Psoas muscle (tissue), 8 donors: ENCODE measurements around the gene COL20A1. TPM values are rescaled to one million over a fixed set of nuclear protein-coding genes. Genes with fewer than 3 reads are reported as not detected.
A peak's percentile ranks its signal among the peaks of the same experiment; 100 is the strongest.

Experiments used
- ATAC-seq, 4 donors: fragments of 200-7000 bp; cut with Tn5 transposase; one replicate each; pipeline ENCODE4 v1.9.1; 2020; ENCODE audit warnings: moderate library complexity in 3 of 4, mild to moderate bottlenecking in 2 of 4
- DNase-seq, 2 donors: peaks; one replicate each; pipeline ENCODE4 v3.0.0-alpha.2; 2020
- H3K27ac ChIP-seq: fragments of 200-600 bp; one replicate; pipeline ENCODE4 v1.8.0; 2022
- H3K27me3 ChIP-seq, 3 donors: fragments of 200-600 bp in 1 of 3; one replicate each; pipeline versions ENCODE4 v1.6.1 to v1.8.0; 2013 to 2022; ENCODE audit warnings: low read length in 2 of 3, mild to moderate bottlenecking in 2 of 3, moderate library complexity in 1 of 3; ENCODE audit not compliant: insufficient read depth in 3 of 3
- H3K36me3 ChIP-seq, 2 donors: fragments of 200-600 bp in 1 of 2; one replicate each; pipeline versions ENCODE4 v1.6.1 to v1.8.0; 2013 to 2022; ENCODE audit warnings: low read depth in 1 of 2, mild to moderate bottlenecking in 1 of 2, moderate library complexity in 1 of 2; ENCODE audit not compliant: insufficient read depth in 1 of 2
- H3K4me1 ChIP-seq: fragments of 200-600 bp; one replicate; pipeline ENCODE4 v1.8.0; 2022
- H3K4me3 ChIP-seq: fragments of 200-600 bp; one replicate; pipeline ENCODE4 v1.8.0; 2022; ENCODE audit warnings: mild to moderate bottlenecking
- H3K9me3 ChIP-seq: fragments of 200-600 bp; one replicate; pipeline ENCODE4 v1.8.0; 2022
- WGBS, 3 donors: extraction: QIAGEN DNeasy Blood & Tissue Kit; methylation state at CpG; one replicate each; pipeline versions ENCODE4 v1.1.6 to v1.1.7; 2013; 5-methylcytosine and 5-hydroxymethylcytosine counted together
- intact Hi-C, 2 donors: fragments of 100-400 bp; cut with DNase I; formaldehyde crosslinking; loops; one replicate each; pipeline versions ENCODE4 v1.11.0 to v1.14.2; 2022
- polyA plus RNA-seq, 3 donors: library from polyadenylated mRNA; stranded (reverse); fragments of 200-250 nt; gene quantifications; one replicate each; pipeline ENCODE4 v1.2.3, GENCODE V29; 2013
- total RNA-seq, 4 donors: library from RNA; stranded (reverse); fragmentation: NEBNext Ultra II Directional in 2 of 4; extraction: Animal tissue kit (Norgen Biotek cat#: 25700) in 2 of 4; gene quantifications; one replicate each; pipeline versions ENCODE4 v1.2.1 to v1.2.4, GENCODE V29; 2021 to 2023
- TF ChIP-seq, protein P1 (sequence below): fragments of 200-600 bp; IDR thresholded peaks from one replicate; pipeline ENCODE4 v1.8.0; 2022; ENCODE audit warnings: antibody characterized with exemption
- donor health status: healthy with polysubstance abuse.
- donor health status: DM: no; HTN: no; CAD: no; lungs with moderate emphysema.
- donor health status: Bipolar disorder and iron deficiency.
- donor health status: healthy.
- donor health status: DM: yes; HTN: yes; CAD: no.
- donor health status: DM: no; HTN: no; CAD: no.
- donor health status: DM: no; HTN: no; CAD: no.
- donor health status: DM: yes; HTN: yes; CAD: no.

COL20A1 gene
- total and polyA plus RNA-seq, 7 donors = 0.08 to 0.09 TPM; not detected in 5

DNA sequence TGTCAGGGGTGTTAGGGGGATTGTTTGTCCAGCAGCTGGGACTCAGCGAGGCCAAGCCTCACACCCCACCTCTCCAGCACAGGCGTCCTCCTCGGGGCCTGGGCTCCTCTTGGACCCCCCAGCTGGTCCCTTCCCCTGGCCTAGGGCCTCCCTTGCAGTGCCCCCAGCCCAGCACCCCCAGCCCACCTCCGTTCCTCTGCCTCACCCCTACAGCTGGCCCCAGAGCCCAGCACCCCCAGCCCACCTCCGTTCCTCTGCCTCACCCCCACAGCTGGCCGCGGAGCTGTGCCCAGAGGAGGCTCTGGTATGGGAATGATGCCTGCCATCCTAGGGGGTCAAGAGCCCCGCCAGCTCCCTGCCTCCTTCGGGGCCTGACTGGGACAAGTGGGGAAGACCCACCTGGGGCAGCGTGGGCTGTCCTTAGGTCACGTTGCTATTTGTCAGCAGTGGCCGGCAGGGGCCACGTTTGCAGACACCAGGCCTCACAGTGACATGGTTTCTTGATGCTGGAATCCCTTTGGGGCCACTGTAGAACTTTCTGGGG lies 7.9 kb upstream of the COL20A1 start:
- intact Hi-C loops = loop anchor here in 1 of 2 donors (5.0 kb wide), 1 partner anchor 63 kb away; no protein-coding TSS in a partner anchor
- Histone ChIP-seq H3K4me1 (no peaks in the 10 kb centered on the region), H3K36me3 (peaks cover 6 to 87% of the 10 kb centered on the region in 2 donors), H3K27me3 (no peaks in the 10 kb centered on the region), H3K9me3 (no peaks in the 10 kb centered on the region), H3K4me3 (no peak overlapping the region), H3K27ac (no peak overlapping the region)
- ATAC-seq (no peak), DNase-seq (peak in 1 of 2 donors; percentile 2)
- TF ChIP-seq, protein P1, sequence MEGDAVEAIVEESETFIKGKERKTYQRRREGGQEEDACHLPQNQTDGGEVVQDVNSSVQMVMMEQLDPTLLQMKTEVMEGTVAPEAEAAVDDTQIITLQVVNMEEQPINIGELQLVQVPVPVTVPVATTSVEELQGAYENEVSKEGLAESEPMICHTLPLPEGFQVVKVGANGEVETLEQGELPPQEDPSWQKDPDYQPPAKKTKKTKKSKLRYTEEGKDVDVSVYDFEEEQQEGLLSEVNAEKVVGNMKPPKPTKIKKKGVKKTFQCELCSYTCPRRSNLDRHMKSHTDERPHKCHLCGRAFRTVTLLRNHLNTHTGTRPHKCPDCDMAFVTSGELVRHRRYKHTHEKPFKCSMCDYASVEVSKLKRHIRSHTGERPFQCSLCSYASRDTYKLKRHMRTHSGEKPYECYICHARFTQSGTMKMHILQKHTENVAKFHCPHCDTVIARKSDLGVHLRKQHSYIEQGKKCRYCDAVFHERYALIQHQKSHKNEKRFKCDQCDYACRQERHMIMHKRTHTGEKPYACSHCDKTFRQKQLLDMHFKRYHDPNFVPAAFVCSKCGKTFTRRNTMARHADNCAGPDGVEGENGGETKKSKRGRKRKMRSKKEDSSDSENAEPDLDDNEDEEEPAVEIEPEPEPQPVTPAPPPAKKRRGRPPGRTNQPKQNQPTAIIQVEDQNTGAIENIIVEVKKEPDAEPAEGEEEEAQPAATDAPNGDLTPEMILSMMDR = no peak
- WGBS, 3 donors = 76 to 89% (median 81%) methylated on average over 12 to 13 of the region's 13 CpGs

DNA sequence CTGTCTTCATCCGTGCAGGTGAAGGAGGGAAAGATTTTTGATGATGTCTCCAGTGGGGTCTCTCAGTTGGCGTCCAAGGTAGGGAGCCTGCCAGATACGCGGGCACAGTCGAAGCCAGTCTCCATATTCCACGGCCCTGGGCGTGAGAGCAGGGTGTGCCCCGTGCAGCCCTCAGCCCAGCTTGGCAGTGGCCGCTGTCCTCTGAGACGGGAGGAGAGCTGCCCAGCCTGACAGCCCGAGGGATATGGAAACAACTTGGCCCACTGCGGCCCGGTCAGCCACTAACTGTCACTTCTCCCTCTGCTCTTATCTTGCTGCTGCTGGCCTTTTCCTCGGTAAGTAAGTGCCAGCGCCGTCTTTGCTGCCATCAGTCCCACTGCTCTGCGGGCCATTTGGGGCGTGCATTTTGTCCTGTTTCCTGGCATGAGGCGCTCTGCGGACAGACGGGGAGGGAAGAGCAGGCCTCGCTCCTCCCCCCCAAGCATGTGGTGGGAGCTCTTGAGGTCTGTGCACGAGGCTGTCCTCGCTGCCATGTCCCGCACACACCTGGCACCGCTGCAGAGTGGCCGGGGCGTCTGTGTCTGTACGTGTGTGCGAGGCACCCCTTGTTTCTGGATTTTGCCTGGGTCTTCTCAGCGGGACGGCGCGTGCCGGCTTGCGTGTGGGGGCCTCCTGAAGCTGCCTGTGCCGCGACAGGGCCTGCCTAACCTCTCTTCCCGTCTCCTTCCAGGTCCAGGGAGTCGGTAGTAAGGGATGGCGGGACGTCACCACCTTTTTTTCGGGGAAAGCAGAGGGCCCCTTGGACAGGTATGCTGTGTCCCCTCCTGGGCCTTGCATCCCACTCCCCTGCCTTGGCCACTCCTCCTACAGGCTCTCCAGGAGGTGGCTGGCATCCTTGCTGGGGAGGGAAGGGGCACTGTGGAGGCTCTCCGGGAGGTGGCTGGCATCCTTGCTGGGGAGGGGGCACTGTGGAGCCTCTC lies 7.1 kb upstream of the COL20A1 start:
- no peaks in the 10 kb centered on the region for H3K9me3 ChIP-seq
- peaks cover 6 to 78% of the 10 kb centered on the region in 2 donors for H3K36me3 ChIP-seq
- TF ChIP-seq, protein P1 = no peak
- H3K27me3 ChIP-seq = no peaks in the 10 kb centered on the region
- H3K4me3 ChIP-seq = no peak overlapping the region
- WGBS, 3 donors = 92 to 95% (median 93%) methylated on average over 44 of the region's 44 CpGs
- intact Hi-C loops = no loop called here
- no peak for ATAC-seq
- peak in 1 of 2 donors; percentile 10 for DNase-seq
- no peak overlapping the region for H3K27ac ChIP-seq
- no peaks in the 10 kb centered on the region for H3K4me1 ChIP-seq

DNA sequence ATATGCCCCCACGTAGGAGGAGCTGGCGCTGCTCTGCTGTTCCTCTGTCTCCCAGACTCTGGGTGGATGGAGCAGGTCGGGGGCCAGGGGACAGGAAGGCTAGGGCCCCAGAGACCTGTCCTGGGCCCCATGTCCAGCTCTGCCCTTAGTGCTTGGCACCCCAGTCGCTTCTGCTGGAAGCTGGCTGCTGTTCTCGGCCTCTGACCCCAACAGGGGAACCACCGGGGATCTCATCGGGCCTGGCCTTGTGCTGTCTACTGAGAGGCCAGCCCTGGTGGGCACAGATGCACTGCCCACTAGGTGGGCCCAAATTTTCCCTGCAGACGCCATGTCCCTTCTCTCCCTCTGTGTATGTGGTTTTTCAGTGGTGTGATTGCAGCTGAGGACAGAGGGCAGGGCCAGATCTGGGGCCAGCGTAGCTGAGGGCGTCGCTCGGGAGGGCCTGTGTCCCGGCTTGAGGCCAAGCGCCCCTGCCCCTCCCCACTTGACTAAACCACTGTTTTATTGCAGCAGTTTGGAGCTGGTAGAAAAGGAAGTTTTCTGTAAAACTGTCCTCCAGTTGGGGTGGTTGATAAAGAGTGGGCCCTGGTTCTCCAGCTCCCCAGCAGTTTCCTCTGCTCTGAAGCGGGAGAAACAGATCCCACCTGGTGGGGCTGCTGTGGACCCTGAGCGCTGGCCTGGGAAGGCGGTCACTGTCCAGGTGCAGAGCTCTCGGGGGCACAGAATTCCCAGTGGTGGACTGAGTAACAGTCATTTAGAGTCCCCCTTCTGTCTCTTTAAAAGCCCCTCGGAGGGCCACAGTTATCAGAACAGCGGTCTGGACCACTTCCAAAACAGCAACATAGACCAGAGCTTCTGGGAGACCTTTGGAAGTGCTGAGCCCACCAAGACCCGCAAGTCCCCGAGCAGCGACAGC lies 5.9 kb upstream of the COL20A1 start:
- H3K9me3 ChIP-seq = no peaks in the 10 kb centered on the region
- no peak overlapping the region for H3K27ac ChIP-seq
- peaks cover 0 to 1% (median 0%) of the 10 kb centered on the region in 3 donors for H3K27me3 ChIP-seq
- H3K4me1 ChIP-seq = no peaks in the 10 kb centered on the region
- H3K36me3 ChIP-seq = peaks cover 6 to 67% of the 10 kb centered on the region in 2 donors
- ATAC-seq (no peak), DNase-seq (peak in 1 of 2 donors; percentile 4)
- TF ChIP-seq, protein P1 = no peak
- H3K4me3 ChIP-seq = no peak overlapping the region
- WGBS, 3 donors = 80 to 86% (median 82%) methylated on average over 23 of the region's 23 CpGs
- intact Hi-C loops = no loop called here

DNA sequence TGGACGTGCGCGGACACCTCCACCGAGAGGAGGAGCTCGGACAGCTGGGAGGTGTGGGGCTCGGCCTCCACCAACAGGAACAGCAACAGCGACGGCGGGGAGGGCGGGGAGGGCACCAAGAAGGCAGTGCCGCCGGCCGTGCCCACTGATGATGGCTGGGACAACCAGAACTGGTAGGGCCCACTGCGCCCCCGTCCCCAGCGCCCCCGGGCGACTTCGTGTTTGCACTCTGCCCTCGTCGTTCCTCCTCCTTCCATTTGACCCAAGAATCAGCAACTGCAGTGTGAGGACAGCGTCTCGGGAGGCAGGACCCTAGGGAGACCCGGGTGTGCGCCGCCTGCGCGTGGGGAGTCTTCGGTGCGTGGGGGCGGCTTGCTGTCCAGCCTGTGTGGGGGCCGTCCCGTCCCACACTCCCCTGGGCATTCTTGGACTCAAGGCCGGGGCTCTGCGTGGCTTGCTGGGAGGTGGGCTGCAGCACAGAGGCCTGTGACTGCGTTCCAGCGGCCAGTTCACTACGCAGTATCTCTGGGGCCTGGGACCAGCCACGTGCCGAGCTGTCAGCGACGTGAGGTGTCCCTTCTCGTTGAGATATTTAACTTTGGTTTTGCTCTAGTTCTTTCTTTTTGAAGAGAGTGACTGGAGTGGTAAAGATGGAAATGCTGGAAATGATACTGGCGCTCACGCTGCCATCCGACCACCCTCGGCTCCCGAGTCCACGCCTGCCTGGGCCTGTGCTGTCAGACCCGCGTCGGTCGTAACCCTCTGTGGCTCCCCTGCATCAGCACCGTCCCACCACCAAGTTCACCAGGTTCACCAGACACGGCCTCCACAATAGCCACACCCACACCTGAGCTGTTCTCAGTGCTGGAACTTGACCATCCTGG lies 5.0 kb upstream of the COL20A1 start:
- Histone ChIP-seq H3K27ac (no peak overlapping the region), H3K4me3 (no peak overlapping the region), H3K27me3 (peaks cover 0 to 10% (median 0%) of the 10 kb centered on the region in 3 donors), H3K4me1 (no peaks in the 10 kb centered on the region), H3K36me3 (peaks cover 6 to 58% of the 10 kb centered on the region in 2 donors), H3K9me3 (no peaks in the 10 kb centered on the region)
- WGBS, 3 donors = 86 to 89% (median 87%) methylated on average over 53 to 55 of the region's 55 CpGs
- intact Hi-C loops = no loop called here
- no peak for ATAC-seq
- TF ChIP-seq, protein P1 = no peak
- DNase-seq = peak in 1 of 2 donors; percentile 10
